WERI-Rb-1 (cell line): ENCODE data around the gene PKP1.

ENCODE experiments used
- DNase-seq: peaks from one replicate; pipeline ENCODE4 v3.0.0-alpha.2; 2020
- H3K27ac ChIP-seq: fragments of 250-450 bp; sonication (Bioruptor Pico); 2 replicates; pipeline ENCODE4 v1.5.1; 2020; ENCODE audit warnings: mild to moderate bottlenecking, moderate library complexity
- H3K27me3 ChIP-seq: fragments of 250-450 bp; sonication (Bioruptor Pico); 2 replicates; pipeline ENCODE4 v1.5.1; 2021; ENCODE audit warnings: mild to moderate bottlenecking, low read depth, moderate library complexity; ENCODE audit not compliant: insufficient read depth, severe bottlenecking
- H3K36me3 ChIP-seq: fragments of 250-450 bp; sonication (Bioruptor Pico); 2 replicates; pipeline ENCODE4 v1.5.1; 2020; ENCODE audit warnings: mild to moderate bottlenecking, moderate library complexity
- H3K4me3 ChIP-seq: 2 replicates; pipeline ENCODE4 v1.5.1; 2011; ENCODE audit warnings: low read depth, mild to moderate bottlenecking, control low read depth, low read length
- H3K9me3 ChIP-seq: fragments of 250-450 bp; sonication (Bioruptor Pico); 2 replicates; pipeline ENCODE4 v1.5.1; 2021; ENCODE audit warnings: mild to moderate bottlenecking, moderate library complexity; ENCODE audit not compliant: severe bottlenecking
- TF ChIP-seq, protein P1 (sequence below): IDR thresholded peaks from 2 replicates; pipeline ENCODE4 v1.5.1; 2011; ENCODE audit warnings: low read depth, mild to moderate bottlenecking, control low read depth, inconsistent platforms, low read length

The PKP1 gene

DNA sequence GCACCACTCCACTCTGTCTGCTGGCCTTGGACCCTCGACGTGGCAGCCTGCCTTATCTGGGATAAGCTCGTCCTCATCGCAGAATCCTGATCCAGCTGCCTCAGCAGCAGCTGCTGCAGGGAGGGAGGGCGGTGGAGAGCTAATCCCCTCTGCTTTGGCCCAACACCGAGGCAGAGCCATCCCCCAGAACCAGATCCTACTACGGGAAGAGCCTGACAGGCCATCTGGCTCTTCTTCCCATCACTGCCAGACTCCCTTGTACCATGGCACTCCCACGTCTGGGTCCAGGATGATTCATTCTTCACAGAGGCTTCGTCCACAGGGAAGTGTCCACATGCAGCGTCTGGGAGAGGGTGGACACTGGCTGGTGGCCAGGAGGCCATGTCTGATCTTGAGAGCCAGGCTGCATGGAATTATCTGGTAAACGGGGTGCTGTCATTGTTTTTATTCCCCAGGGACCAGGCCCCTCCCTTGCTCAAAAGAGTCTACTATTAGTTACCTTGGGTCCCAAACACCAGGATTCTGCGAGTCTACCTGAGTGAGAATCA, 14.6 kb upstream of the PKP1 start:
- Histone ChIP-seq H3K27ac (peak overlapping the region; percentile 9), H3K9me3 (no peaks in the 10 kb centered on the region), H3K36me3 (no peaks in the 10 kb centered on the region), H3K4me3 (no peak overlapping the region), H3K27me3 (no peaks in the 10 kb centered on the region)
- TF ChIP-seq, protein P1, sequence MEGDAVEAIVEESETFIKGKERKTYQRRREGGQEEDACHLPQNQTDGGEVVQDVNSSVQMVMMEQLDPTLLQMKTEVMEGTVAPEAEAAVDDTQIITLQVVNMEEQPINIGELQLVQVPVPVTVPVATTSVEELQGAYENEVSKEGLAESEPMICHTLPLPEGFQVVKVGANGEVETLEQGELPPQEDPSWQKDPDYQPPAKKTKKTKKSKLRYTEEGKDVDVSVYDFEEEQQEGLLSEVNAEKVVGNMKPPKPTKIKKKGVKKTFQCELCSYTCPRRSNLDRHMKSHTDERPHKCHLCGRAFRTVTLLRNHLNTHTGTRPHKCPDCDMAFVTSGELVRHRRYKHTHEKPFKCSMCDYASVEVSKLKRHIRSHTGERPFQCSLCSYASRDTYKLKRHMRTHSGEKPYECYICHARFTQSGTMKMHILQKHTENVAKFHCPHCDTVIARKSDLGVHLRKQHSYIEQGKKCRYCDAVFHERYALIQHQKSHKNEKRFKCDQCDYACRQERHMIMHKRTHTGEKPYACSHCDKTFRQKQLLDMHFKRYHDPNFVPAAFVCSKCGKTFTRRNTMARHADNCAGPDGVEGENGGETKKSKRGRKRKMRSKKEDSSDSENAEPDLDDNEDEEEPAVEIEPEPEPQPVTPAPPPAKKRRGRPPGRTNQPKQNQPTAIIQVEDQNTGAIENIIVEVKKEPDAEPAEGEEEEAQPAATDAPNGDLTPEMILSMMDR: no peak; the same call in 1 of the 2 replicates
- DNase-seq: peak; percentile 99

DNA sequence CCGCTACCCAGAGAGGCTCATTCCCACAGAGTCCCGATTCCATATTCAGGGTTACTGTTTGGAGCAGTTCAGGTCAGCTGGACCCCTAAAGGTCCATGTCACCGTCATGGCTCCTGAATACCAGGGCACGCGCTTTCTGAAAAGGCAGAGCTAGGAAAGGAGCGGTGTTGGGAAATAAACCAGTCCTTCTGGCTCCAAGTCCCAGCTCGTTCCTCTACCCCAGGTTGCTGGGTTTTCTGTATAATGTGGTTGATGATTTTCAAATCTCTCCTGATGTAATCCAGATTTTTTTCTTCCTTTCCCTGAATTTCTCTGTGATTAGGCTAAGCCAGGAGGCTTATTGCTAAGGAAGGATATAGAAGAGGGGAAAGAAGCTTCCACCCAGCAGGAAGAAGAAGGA, 14.0 kb upstream of the PKP1 start:
- H3K36me3 ChIP-seq: no peaks in the 10 kb centered on the region
- no peaks in the 10 kb centered on the region for H3K9me3 ChIP-seq
- no peaks in the 10 kb centered on the region for H3K27me3 ChIP-seq
- no peak for DNase-seq
- no peak overlapping the region for H3K4me3 ChIP-seq
- TF ChIP-seq, protein P1: no peak
- H3K27ac ChIP-seq: peak overlapping the region; percentile 9

DNA sequence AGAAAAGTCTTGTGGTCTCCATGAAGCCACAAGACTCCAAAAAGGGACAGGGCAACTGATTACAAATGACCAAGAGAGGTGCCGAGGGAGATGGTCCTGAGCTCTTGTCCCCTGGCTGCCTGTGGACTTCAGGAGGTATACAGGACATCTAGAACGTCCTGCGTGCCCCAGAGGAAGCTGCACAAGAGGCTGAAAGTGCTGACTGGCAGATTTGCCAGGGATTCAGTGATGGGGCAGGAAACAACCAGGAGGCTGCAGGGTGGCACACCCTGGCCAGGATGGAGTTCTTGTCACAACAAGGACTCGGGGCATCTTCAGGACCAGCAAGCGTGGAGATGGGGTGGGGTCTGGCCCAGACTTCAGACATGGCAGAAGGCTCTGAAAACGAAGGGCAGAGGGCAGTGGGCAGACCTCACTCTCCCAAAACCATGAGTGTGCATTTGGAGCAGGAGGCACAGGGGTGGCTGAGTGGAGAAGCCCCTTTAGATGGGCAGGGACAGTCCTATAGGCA, 13.4 kb upstream of the PKP1 start:
- TF ChIP-seq, protein P1: no peak
- 0 out of 2 replicates have a peak overlapping the region, but pooled peaks have one; percentile 9 for H3K27ac ChIP-seq
- DNase-seq: peak; percentile 22
- H3K4me3 ChIP-seq: no peak overlapping the region
- H3K27me3 ChIP-seq: no peaks in the 10 kb centered on the region
- H3K9me3 ChIP-seq: no peaks in the 10 kb centered on the region
- no peaks in the 10 kb centered on the region for H3K36me3 ChIP-seq

DNA sequence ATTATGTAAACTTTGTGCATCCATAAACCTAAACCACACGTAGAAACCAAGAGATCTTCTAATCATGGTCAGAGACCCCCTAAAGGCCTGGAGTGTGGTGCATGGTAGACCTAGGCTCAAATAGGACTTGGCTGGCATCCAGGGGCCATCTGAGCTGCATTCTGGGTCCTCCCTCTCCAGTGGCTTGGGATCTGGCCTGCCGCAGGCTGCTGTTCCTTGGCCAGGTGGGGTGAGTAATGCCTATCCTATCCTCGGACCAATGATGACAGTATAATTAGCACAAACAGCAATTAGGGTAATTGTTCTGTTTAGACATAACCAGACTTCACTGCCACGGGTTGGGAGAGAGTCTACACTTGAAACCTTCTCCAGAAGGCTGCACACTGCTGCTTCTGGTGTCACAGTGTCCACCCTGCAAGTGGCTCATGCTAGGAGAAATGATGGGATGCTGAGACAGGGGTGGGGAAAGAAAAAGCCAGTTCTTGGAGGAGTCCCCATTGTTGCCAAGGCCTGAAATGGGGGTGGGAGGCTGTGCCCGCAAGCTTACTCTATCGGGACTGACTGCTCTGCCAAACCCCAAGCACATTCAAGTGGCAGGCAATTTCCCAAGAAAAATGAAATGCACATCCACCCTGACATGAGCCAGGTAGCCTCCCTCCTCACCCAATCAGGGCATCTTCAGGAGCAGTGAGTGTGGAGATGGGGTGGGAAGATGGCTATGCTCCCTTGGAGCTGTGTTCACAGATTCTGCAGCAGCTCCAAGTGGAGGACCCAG, 12.5 kb upstream of the PKP1 start:
- no peak overlapping the region for H3K27ac ChIP-seq
- H3K27me3 ChIP-seq: no peaks in the 10 kb centered on the region
- peak; percentile 15 for DNase-seq

DNA sequence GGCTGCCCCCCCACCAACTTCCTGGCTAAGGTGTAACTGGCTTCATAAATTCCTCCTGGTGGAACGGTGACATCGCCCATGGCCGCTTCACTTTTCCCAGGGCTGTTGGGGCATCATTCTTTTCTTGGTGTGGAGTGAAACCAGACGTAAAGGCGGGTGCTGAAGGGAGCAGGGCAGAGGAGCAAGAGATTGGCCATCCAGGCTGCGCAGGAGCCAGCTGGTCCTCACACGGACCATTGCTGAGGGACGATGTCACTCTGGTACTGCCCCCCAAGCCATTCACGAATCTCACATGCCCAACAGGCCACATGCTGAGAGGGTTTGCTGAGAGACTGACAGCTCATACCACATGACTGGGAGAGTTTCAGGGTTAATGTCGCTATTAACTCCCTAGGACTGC, 10.5 kb upstream of the PKP1 start:
- TF ChIP-seq, protein P1: no peak
- no peak for DNase-seq
- no peaks in the 10 kb centered on the region for H3K36me3 ChIP-seq
- no peaks in the 10 kb centered on the region for H3K9me3 ChIP-seq
- H3K27ac ChIP-seq: no peak overlapping the region
- no peak overlapping the region for H3K4me3 ChIP-seq
- no peaks in the 10 kb centered on the region for H3K27me3 ChIP-seq

More for the DNA sequence above, 12.5 kb upstream of the PKP1 start:
- TF ChIP-seq, protein P1: no peak
- H3K4me3 ChIP-seq: no peak overlapping the region
- H3K36me3 ChIP-seq: no peaks in the 10 kb centered on the region
- H3K9me3 ChIP-seq: no peaks in the 10 kb centered on the region
